GM19324 (cell line): ENCODE data around the gene ZNF555.
A peak's percentile ranks its signal among the peaks of the same experiment; 100 is the strongest.

ENCODE experiments used
- ATAC-seq: cut with Tn5 transposase; IDR thresholded peaks from one replicate; pipeline ENCODE4 v1.9.1; 2021; ENCODE audit warnings: mild to moderate bottlenecking, moderate library complexity; ENCODE audit not compliant: unreplicated experiment, low FRiP score

ZNF555 gene

GRCh38 chr19:2822846-2823245, 18.4 kb upstream of the ZNF555 start:
- ATAC-seq = no peak

- ATAC-seq = no peak
These were observed 17.6 kb upstream of the ZNF555 start for GRCh38 chr19:2823646-2824045.

GRCh38 chr19:2824129-2824528, 17.1 kb upstream of the ZNF555 start:
- ATAC-seq = no peak

GRCh38 chr19:2827022-2827421, 14.3 kb upstream of the ZNF555 start:
- ATAC-seq = no peak

GRCh38 chr19:2827840-2828489, 13.3 kb upstream of the ZNF555 start:
- no peak for ATAC-seq

- no peak for ATAC-seq
These were observed 6.9 kb upstream of the ZNF555 start for GRCh38 chr19:2834294-2834871.

GRCh38 chr19:2837430-2837829, 3.8 kb upstream of the ZNF555 start:
- no peak for ATAC-seq

- peak; percentile 20 for ATAC-seq
These were observed 740 bp downstream of the ZNF555 start for GRCh38 chr19:2841855-2842574.

- no peak for ATAC-seq
These were observed 3.8 kb downstream of the ZNF555 start for GRCh38 chr19:2845107-2845506.

GRCh38 chr19:2846180-2846894, 5.1 kb downstream of the ZNF555 start:
- no peak for ATAC-seq

GRCh38 chr19:2847507-2847906, 6.2 kb downstream of the ZNF555 start:
- ATAC-seq = no peak

- no peak for ATAC-seq
These were observed 7.3 kb downstream of the ZNF555 start for GRCh38 chr19:2848616-2849015.

GRCh38 chr19:2850256-2850925, 9.1 kb downstream of the ZNF555 start:
- ATAC-seq = no peak

- ATAC-seq = no peak
These were observed 11.3 kb downstream of the ZNF555 start for GRCh38 chr19:2852598-2852997.

GRCh38 chr19:2853015-2853606, 11.8 kb downstream of the ZNF555 start:
- no peak for ATAC-seq

GRCh38 chr19:2854849-2855248, 13.6 kb downstream of the ZNF555 start:
- ATAC-seq = no peak

GRCh38 chr19:2856457-2857050, 15.3 kb downstream of the ZNF555 start:
- ATAC-seq = no peak

GRCh38 chr19:2858864-2859263, 17.6 kb downstream of the ZNF555 start:
- ATAC-seq = no peak

- no peak for ATAC-seq
These were observed 22.5 kb downstream of the ZNF555 start for GRCh38 chr19:2863816-2864215.
